GM18517 (cell line): ENCODE data around the gene TXNL1.
"Not testable (repeated sequence)": the region's sequence is repeated elsewhere in the genome, so short reads cannot be mapped to it uniquely, and the experiment has no call there.

ENCODE experiments used
- ATAC-seq: cut with Tn5 transposase; IDR thresholded peaks from one replicate; pipeline ENCODE4 v1.9.1; 2021; ENCODE audit warnings: mild to moderate bottlenecking, moderate library complexity; ENCODE audit not compliant: unreplicated experiment

The TXNL1 gene

DNA sequence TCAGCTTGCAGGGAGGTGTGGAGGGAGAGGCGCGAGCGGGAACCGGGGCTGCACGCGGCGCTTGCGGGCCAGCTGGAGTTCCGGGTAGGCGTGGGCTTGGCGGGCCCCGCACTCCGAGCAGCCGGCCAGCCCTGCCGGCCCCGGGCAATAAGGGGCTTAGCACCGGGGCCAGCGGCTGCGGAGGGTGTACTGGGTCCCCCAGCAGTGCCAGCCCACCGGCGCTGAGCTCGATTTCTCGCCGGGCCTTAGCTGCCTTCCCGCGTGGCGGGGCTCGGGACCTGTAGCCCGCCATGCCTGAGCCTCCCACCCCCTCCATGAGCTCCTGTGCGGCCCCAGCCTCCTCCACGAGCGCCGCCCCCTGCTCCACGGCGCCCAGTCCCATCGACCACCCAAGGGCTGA, 66.1 kb downstream of the TXNL1 start:
- not testable (repeated sequence) for ATAC-seq

DNA sequence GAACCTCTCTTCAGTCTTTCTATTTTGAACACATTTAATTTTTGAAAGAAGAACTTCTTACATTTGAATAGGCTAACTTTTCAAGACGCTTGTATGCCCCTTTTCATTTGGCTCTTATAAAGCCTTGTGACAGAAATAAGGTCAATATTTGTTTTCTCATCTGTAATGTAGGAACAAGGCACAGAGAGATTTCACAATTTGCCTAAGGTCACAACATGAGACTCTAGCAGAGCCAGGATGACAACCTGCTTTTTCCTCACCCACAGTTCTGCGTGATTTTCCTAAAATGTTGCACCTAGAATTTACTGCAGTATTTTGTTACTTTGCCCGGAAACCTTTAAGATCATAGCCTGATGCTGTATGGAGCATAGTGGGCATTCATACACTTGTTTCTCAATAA, 67.4 kb downstream of the TXNL1 start:
- ATAC-seq = no peak

DNA sequence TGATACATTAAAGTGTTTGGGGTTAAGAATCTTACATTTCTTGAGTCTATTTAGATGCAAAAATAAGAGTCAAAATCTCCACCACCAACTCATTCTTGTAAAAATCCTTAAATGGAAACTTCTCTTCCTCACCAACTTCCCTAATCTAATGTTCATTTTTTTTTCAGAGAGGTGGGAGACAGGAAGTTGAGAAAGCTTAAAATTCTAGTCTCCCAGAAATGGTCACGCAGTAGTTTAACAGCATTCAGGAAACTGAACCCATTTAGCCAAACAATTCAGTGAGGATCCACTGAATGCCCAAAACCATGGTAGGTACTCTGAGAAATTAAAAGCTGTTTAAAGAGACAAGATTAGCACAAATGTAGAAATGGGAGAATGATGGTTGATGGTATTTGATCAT, 69.0 kb downstream of the TXNL1 start:
- ATAC-seq = no peak

DNA sequence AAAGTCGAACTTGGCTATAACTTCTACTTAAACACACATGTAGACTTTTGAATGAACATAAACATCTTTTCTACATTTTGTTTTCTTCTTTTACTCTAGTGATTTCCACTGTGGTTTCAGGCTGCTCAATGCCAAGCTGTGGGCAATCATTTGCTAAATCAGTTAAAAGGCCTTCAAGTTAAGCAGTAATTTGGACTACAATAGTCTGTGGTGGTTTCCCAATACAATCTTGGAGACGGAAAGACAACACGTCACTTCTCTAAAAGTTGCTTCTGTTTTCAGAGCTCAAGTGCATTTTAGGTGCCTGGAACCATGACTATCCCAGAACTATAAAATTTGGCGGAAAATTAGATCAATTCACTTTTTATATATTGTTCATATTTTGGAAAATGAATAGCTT, 69.4 kb downstream of the TXNL1 start:
- no peak for ATAC-seq

DNA sequence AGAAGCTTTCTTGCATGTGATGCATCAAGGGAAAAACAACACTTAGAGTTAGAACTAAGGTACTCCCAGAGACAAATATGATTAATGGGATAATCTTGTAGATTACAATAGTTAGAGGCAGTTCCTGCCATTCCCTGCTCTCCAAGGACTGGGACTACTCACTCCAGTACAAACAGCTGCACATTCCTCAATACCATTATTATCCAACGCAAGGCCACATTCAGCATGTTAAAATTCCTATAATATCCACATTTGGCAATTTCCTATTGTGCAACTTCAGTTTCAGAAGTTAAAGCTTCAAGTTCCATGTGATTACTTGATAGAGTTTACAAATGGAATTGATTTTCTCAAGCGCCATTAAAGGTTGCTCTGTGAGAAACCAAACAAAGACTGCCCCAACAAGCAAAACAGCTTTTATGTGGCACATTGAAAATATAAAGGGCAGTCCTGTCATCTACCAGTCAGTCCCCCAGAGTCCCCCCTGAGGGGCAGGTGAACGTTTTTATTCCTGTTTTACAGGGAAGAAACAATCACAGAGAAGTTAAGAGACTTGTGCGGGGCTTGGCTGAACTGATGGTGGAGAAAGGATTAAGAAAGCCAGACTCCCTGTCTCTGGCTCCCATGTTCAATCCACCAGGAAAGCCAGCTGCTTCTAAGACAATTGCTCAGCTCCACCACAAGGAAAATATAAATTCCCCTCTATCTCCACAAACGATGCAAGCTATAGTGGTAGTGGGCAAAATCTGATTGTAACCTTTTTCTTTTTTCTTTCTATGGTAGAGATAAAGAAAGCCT, 72.6 kb downstream of the TXNL1 start:
- ATAC-seq = no peak

DNA sequence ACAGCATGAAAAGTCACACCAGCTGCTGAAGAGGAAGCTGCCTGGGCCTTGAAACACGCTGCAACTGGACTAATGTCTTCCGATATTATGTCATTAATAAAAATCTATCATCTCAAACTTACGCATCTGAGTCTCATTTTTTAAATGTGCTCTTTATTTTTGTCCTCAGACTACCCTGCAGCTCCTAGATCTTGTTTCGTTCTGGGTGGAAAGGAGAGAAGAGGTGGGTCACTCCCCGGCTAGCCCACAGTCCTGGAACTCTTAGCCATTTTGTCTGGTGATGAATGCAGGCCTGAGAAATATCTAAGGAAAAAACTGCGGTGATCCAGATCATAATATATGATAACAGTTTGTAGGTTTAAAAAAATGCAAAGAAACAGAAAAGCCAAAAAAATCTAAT, 73.3 kb downstream of the TXNL1 start:
- no peak for ATAC-seq

DNA sequence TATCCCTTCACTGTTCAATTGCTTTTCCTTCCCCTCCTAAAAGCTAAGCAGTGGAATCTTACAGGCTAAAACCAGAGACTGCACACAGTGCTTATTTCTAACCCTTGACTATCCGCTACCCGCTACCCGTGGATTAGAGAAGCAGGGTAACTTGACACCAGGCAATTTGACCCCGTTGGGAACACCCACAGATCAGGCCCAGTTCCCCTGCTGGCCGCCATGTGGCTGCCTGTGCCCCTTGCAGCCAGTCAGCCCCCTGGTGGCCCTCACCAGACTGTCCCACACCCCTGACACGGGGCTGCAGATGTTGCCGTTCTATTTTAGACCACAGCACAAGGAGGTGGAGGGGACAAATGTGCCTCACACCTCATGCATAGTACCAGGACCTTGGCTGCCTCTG, 74.8 kb downstream of the TXNL1 start:
- no peak for ATAC-seq

DNA sequence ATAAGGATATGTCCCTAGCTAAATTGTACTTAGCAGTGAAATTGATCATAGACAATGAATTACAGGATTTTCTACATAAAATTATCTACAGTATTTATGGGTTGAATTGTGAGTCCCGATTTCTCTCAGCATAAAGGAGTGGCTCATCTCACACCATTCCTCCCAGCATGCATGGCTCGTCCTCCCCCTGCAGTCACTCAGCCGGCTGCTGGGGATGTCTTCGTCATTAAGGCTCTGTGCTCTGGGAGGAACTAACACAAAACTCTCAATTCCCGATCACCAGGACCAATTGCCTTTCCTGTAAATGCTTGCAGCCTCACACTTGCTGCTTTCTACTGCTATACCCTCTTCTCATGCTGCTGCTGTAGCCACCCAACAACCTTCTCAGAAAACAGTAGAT, 75.9 kb downstream of the TXNL1 start:
- no peak for ATAC-seq

DNA sequence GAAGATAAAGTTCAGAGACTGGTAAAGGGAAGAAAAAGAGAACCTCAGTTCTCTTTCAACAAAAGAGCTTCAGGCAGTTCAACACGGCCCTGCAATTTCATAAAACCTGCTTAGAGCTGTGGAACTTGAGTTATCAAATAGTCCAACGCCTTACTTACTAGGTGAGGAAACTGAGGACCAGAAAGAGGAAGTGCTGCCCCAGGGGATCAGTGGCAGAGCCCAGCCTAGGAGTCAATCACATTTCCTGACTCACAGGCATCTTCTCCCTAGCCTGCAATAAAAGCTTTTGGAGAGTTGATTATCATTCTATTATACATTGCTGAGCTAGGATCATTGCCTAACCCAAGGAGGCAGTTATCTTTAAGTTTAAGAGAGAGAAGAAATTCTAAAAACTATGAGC, 77.4 kb downstream of the TXNL1 start:
- ATAC-seq = no peak

DNA sequence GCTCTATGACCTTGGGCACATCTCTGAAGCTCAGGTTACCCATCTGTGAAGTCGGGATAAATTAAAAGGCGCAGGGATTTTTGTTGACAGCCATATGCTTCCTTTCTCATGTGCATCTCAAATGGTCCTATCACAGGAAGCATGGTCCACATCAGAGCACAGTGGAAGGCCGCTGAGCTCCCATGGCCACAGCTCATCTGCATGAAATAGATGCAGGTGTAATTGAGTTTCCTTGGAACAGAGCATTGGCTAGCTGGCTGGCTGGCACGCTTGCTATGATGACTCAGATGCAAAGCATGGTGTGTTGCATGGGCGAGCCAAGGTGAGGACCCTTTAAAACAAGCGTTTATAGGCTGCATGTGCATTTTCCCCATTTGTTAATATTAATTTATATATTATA, 79.3 kb downstream of the TXNL1 start:
- no peak for ATAC-seq

DNA sequence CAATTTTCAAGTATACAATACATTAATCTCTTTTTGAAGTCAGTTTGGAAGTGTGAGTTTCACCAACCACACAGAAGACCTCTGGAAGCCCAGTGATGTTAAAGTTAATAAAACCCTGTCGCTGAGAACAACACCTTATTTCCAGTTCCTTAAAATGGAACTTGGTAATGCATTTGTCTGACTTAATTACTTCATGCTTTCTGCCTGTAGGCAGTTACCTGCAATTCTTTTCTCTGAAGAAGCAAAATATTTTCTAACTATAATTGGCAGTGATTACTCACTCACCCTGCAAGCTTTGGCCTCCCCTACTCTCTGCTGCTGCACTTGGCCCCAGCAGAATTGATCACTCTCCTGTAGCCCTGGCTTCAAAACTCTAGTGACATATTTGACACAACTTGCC, 81.5 kb downstream of the TXNL1 start:
- ATAC-seq = no peak

DNA sequence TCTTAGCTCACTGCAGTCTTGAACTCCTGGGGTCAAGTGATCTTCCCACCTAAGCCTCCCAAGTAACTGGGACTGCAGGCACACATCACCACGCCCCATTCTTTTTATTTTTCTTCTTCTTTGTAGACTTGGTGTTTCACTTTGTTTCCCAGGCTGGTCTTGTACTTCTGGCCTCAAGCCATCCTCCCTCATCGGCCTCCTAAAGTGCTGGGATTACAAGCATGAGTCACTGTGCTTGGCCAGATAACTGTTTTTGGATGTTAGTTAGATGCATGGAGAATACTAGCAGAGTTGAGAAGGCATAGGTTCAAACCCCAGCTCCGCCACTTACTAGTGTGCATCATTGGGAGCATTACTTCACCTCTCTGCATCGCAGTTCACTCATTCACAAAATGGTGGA, 88.3 kb downstream of the TXNL1 start:
- no peak for ATAC-seq
